Mucosa of rectum (tissue), 2 donors: ENCODE measurements around the gene BCO1.
"Not testable (repeated sequence)": the region's sequence is repeated elsewhere in the genome, so short reads cannot be mapped to it uniquely, and the experiment has no call there.

Experiments used
- H3K27ac ChIP-seq, 2 donors: one replicate each; pipeline ENCODE4 v1.7.0; 2013; ENCODE audit warnings: inconsistent platforms in 2 of 2, low read depth in 2 of 2, low read length in 2 of 2
- H3K27me3 ChIP-seq, 2 donors: one replicate each; pipeline ENCODE4 v1.7.0; 2013; ENCODE audit warnings: low read length in 2 of 2; ENCODE audit not compliant: control insufficient read depth in 2 of 2, insufficient read depth in 2 of 2
- H3K36me3 ChIP-seq, 2 donors: one replicate each; pipeline ENCODE4 v1.7.0; 2013; ENCODE audit warnings: low read length in 2 of 2; ENCODE audit not compliant: control insufficient read depth in 2 of 2, insufficient read depth in 2 of 2
- H3K4me1 ChIP-seq, 2 donors: one replicate each; pipeline ENCODE4 v1.7.0; 2013; ENCODE audit warnings: low read length in 2 of 2, mild to moderate bottlenecking in 1 of 2; ENCODE audit not compliant: control insufficient read depth in 2 of 2, insufficient read depth in 2 of 2
- H3K4me3 ChIP-seq, 2 donors: one replicate each; pipeline ENCODE4 v1.7.0; 2013; ENCODE audit warnings: low read length in 2 of 2
- H3K9ac ChIP-seq, 2 donors: one replicate each; pipeline ENCODE4 v1.7.0; 2013; ENCODE audit warnings: low read length in 2 of 2, low read depth in 1 of 2, mild to moderate bottlenecking in 1 of 2
- H3K9me3 ChIP-seq, 2 donors: one replicate each; pipeline ENCODE4 v1.7.0; 2013; ENCODE audit warnings: low read length in 2 of 2; ENCODE audit not compliant: control insufficient read depth in 2 of 2
- donor health status: healthy.
- donor health status: Normal muscosa, but diverticular disease.

The BCO1 gene

GRCh38 chr16:81212830-81213465 lies 25.5 kb upstream of the BCO1 start:
- Histone ChIP-seq H3K27ac (no peak overlapping the region), H3K4me3 (no peak overlapping the region), H3K9me3 (no peaks in the 10 kb centered on the region), H3K9ac (no peak overlapping the region), H3K36me3 (no peaks in the 10 kb centered on the region), H3K4me1 (no peaks in the 10 kb centered on the region), H3K27me3 (peaks cover 6 to 8% of the 10 kb centered on the region in 2 donors)

- H3K27me3 ChIP-seq, result peaks cover 3 to 6% of the 10 kb centered on the region in 2 donors
- H3K27ac ChIP-seq, result no peak overlapping the region
- H3K36me3 ChIP-seq, result no peaks in the 10 kb centered on the region
Measured at GRCh38 chr16:81214745-81215166, 23.7 kb upstream of the BCO1 start.

DNA sequence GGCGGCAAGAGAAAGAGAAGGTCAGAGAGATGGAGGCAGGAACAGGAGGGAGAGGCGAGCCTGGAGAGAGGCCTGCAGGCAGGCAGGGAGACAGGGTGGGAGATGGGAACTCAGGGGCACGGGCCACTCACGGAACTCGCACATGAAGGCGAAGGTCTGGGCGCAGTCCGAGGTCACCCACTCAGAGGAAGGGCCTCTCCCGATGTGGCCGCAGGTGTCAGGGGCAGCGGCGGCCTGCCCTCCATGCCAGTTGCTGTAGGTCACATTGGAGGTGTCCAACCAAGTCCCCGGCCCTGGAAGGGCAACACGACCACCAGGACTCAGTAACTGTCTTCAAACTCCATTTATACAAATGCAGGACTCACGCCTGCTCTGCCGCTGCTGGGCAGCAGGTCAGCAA lies 22.4 kb upstream of the BCO1 start:
- Histone ChIP-seq H3K4me3 (no peak overlapping the region), H3K4me1 (no peaks in the 10 kb centered on the region), H3K9me3 (no peaks in the 10 kb centered on the region), H3K27ac (no peak overlapping the region), H3K9ac (no peak overlapping the region), H3K27me3 (peaks cover 3% of the 10 kb centered on the region in 2 donors), H3K36me3 (no peaks in the 10 kb centered on the region)

More at GRCh38 chr16:81214745-81215166, 23.7 kb upstream of the BCO1 start:
- Histone ChIP-seq H3K9ac (no peak overlapping the region), H3K9me3 (no peaks in the 10 kb centered on the region), H3K4me1 (no peaks in the 10 kb centered on the region), H3K4me3 (no peak overlapping the region)

- Histone ChIP-seq H3K9me3 (no peaks in the 10 kb centered on the region), H3K27me3 (no peaks in the 10 kb centered on the region), H3K36me3 (no peaks in the 10 kb centered on the region), H3K27ac (no peak overlapping the region), H3K4me3 (no peak overlapping the region), H3K4me1 (no peaks in the 10 kb centered on the region), H3K9ac (no peak overlapping the region)
Measured at GRCh38 chr16:81216706-81217105, 21.8 kb upstream of the BCO1 start.

DNA sequence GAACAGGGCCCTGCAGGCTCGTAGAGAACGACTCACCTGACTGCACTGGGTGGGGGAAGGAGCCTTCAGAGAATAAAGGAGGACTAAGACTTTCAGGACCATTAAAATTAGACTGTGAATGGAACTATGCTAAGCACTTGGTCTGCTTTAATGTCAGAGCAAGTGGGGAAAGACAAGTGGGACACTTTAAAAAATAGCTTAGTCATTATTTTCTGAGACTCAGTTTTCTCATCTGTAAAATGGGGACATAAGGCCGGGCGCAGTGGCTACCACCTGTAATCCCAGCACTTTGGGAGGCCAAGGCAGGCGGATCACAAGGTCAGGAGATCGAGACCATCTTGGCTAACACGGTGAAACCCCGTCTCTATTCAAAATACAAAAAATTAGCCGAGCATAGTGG lies 19.3 kb upstream of the BCO1 start:
- H3K27ac ChIP-seq, result no peak overlapping the region
- H3K9ac ChIP-seq, result no peak overlapping the region
- H3K9me3 ChIP-seq, result no peaks in the 10 kb centered on the region
- no peaks in the 10 kb centered on the region for H3K36me3 ChIP-seq
- H3K4me3 ChIP-seq, result no peak overlapping the region
- no peaks in the 10 kb centered on the region for H3K4me1 ChIP-seq
- no peaks in the 10 kb centered on the region for H3K27me3 ChIP-seq

DNA sequence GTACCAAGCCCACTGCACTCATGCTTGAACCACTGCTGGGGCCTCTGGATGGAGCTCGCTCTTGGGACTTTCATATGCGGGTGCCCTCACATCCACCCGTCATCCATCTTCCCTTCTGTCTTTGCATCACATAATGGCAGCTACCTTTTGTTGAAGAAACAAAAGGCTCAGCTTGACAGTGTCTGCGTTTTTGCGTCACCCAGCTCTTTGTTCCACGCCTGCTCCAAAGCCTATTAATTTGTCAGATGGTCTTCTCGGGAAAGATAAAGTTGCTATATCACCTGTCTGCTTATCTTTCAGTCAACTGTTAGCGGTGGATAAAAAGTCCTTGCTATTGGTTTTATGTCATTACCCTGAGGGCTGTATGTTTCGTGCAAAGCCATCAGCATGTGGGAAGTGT lies 18.1 kb upstream of the BCO1 start:
- no peak overlapping the region for H3K4me3 ChIP-seq
- no peak overlapping the region for H3K9ac ChIP-seq
- no peaks in the 10 kb centered on the region for H3K36me3 ChIP-seq
- H3K4me1 ChIP-seq, result no peaks in the 10 kb centered on the region
- H3K27ac ChIP-seq, result no peak overlapping the region
- peaks cover 0 to 3% of the 10 kb centered on the region in 2 donors for H3K27me3 ChIP-seq
- H3K9me3 ChIP-seq, result no peaks in the 10 kb centered on the region

- Histone ChIP-seq H3K9me3 (no peaks in the 10 kb centered on the region), H3K4me1 (no peaks in the 10 kb centered on the region), H3K4me3 (no peak overlapping the region), H3K27me3 (peaks cover 0 to 3% of the 10 kb centered on the region in 2 donors), H3K27ac (no peak overlapping the region), H3K36me3 (no peaks in the 10 kb centered on the region), H3K9ac (no peak overlapping the region)
Measured at GRCh38 chr16:81221731-81222130, 16.8 kb upstream of the BCO1 start.

DNA sequence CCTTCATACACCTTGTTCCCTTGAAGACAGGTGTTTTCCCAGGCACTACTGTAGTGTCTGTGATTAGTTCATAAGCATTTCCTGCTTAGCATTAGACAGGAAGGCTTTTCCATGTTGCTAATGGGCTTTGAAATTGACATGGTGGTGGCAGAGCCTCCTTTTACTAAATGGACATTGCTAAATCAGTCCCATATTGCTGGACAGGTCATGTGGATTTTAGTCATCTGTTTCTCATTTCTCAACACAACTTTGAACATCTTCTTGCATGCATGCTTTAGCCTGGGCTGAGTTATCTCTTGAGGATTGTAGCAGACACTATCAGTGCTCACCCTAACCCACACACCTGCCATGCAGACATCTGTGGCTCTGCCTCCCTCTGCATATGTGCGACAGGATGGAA lies 13.7 kb upstream of the BCO1 start:
- Histone ChIP-seq H3K27ac (no peak overlapping the region), H3K4me3 (no peak overlapping the region), H3K27me3 (peaks cover 0 to 5% of the 10 kb centered on the region in 2 donors), H3K9me3 (no peaks in the 10 kb centered on the region), H3K4me1 (no peaks in the 10 kb centered on the region), H3K9ac (no peak overlapping the region), H3K36me3 (no peaks in the 10 kb centered on the region)

GRCh38 chr16:81225697-81226096 lies 12.8 kb upstream of the BCO1 start:
- not testable (repeated sequence) for H3K27ac ChIP-seq, H3K36me3 ChIP-seq, H3K9me3 ChIP-seq, H3K4me1 ChIP-seq, H3K9ac ChIP-seq, H3K4me3 ChIP-seq, H3K27me3 ChIP-seq

GRCh38 chr16:81227785-81228184 lies 10.7 kb upstream of the BCO1 start:
- H3K4me3 ChIP-seq, result no peak overlapping the region
- H3K9ac ChIP-seq, result no peak overlapping the region
- no peak overlapping the region for H3K27ac ChIP-seq
- H3K4me1 ChIP-seq, result no peaks in the 10 kb centered on the region
- H3K27me3 ChIP-seq, result peaks cover 0 to 5% of the 10 kb centered on the region in 2 donors
- H3K36me3 ChIP-seq, result no peaks in the 10 kb centered on the region
- no peaks in the 10 kb centered on the region for H3K9me3 ChIP-seq

DNA sequence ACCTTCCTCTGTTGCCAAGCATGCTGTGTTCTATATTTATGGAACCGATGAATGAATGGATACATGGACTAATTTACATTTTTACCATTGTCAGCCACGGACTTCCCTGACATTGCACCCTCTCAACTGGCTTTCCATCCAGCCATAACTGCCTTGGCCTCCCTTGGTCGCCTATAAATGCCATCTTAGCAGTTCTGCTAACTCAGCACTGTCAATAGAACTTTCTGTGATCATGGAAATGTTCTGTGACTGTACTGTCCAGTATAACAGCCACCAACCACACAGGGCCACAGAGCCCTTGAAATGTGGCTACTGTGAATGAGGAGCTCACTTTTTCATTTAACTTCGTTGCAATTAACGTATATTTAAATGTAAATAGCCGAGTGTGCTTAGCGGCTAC lies 8.7 kb upstream of the BCO1 start:
- Histone ChIP-seq H3K4me3 (no peak overlapping the region), H3K9ac (no peak overlapping the region), H3K27ac (no peak overlapping the region), H3K4me1 (no peaks in the 10 kb centered on the region), H3K9me3 (no peaks in the 10 kb centered on the region), H3K36me3 (no peaks in the 10 kb centered on the region), H3K27me3 (peaks cover 0 to 5% of the 10 kb centered on the region in 2 donors)
